HepG2 (cell line): ENCODE data around the gene EDN2. TPM values are rescaled to one million over a fixed set of nuclear protein-coding genes. Genes with fewer than 3 reads are reported as not detected.

Experiments used
- AFF4 ChIP-seq: sonication (generic); formaldehyde crosslinking; IDR thresholded peaks from 2 replicates; pipeline ENCODE4 v1.4.0; 2020; ENCODE audit warnings: missing genetic modification reagents
- DPF2 ChIP-seq: sonication (generic); formaldehyde crosslinking; IDR thresholded peaks from 2 replicates; pipeline ENCODE4 v1.4.0; 2020; ENCODE audit warnings: mild to moderate bottlenecking, low read depth, missing genetic modification reagents, borderline replicate concordance
- HCFC1 ChIP-seq: fragments of 150-350 bp; IDR thresholded peaks from 2 replicates; pipeline ENCODE4 v1.6.1; 2014; ENCODE audit warnings: low read depth, low read length
- HDAC6 ChIP-seq: fragments of 200-600 bp; sonication (generic); IDR thresholded peaks from 2 replicates; pipeline ENCODE4 v1.7.0; 2017; ENCODE audit warnings: mild to moderate bottlenecking, antibody characterized with exemption, low read length, low read depth
- HMG20B ChIP-seq: conservative IDR thresholded peaks from 2 replicates; pipeline ENCODE4 v1.6.1; 2016; ENCODE audit warnings: missing genetic modification reagents, missing compliant biosample characterization
- IKZF1 ChIP-seq: fragments of 450-650 bp; IDR thresholded peaks from 2 replicates; pipeline ENCODE4 v1.7.1; 2016
- IRF1 ChIP-seq: sonication (generic); formaldehyde crosslinking; IDR thresholded peaks from 2 replicates; pipeline ENCODE4 v1.4.0; 2020; ENCODE audit warnings: low read depth, mild to moderate bottlenecking, missing genetic modification reagents
- KDM4B ChIP-seq: sonication (generic); formaldehyde crosslinking; IDR thresholded peaks from 2 replicates; pipeline ENCODE4 v1.4.0; 2020; ENCODE audit warnings: missing genetic modification reagents
- KMT2A ChIP-seq: sonication (generic); formaldehyde crosslinking; IDR thresholded peaks from 2 replicates; pipeline ENCODE4 v1.4.0; 2020; ENCODE audit warnings: missing genetic modification reagents
- MED1 ChIP-seq: sonication (generic); formaldehyde crosslinking; IDR thresholded peaks from 2 replicates; pipeline ENCODE4 v1.4.0; 2020; ENCODE audit warnings: missing genetic modification reagents
- MEIS2 ChIP-seq: sonication (generic); formaldehyde crosslinking; IDR thresholded peaks from 2 replicates; pipeline ENCODE4 v1.9.0; 2021; ENCODE audit warnings: mild to moderate bottlenecking, missing genetic modification reagents
- MTA3 ChIP-seq: sonication (generic); formaldehyde crosslinking; IDR thresholded peaks from 2 replicates; pipeline ENCODE4 v1.4.0; 2020; ENCODE audit warnings: missing genetic modification reagents
- NCOA2 ChIP-seq: sonication (generic); formaldehyde crosslinking; IDR thresholded peaks from 2 replicates; pipeline ENCODE4 v1.8.0; 2022; ENCODE audit warnings: inconsistent platforms
- NKX3-1 ChIP-seq: sonication (generic); formaldehyde crosslinking; IDR thresholded peaks from 2 replicates; pipeline ENCODE4 v1.5.0; 2020; ENCODE audit warnings: missing genetic modification reagents
- PAX8 ChIP-seq: sonication (generic); formaldehyde crosslinking; IDR thresholded peaks from 2 replicates; pipeline ENCODE4 v1.8.0; 2022; ENCODE audit warnings: mild to moderate bottlenecking, missing genetic modification reagents, borderline replicate concordance
- POLR2AphosphoS5 ChIP-seq: IDR thresholded peaks from 2 replicates; pipeline ENCODE4 v1.6.1; 2012; ENCODE audit warnings: low read depth, low read length
- RXRA ChIP-seq: sonication (generic); formaldehyde crosslinking; IDR thresholded peaks from 2 replicates; pipeline ENCODE4 v1.5.1; 2020; ENCODE audit warnings: missing genetic modification reagents
- SMARCC2 ChIP-seq: fragments of 450-650 bp; IDR thresholded peaks from 2 replicates; pipeline ENCODE4 v1.6.1; 2017; ENCODE audit warnings: antibody characterized with exemption, mild to moderate bottlenecking
- TCF12 ChIP-seq, 2 experiments: fragments of 450-650 bp in 1 of 2; sonication (generic) in 1 of 2; formaldehyde crosslinking in 1 of 2; IDR thresholded peaks; 2 replicates each; pipeline versions ENCODE4 v1.6.1 to v1.8.0; 2017 to 2022; ENCODE audit warnings: antibody characterized with exemption in 1 of 2, mild to moderate bottlenecking in 1 of 2, missing genetic modification reagents in 1 of 2, moderate library complexity in 1 of 2
- ZEB1 ChIP-seq: IDR thresholded peaks from 2 replicates; pipeline ENCODE4 v1.6.1; 2012; ENCODE audit warnings: mild to moderate bottlenecking, low read depth, inconsistent platforms; ENCODE audit not compliant: insufficient replicate concordance
- ZNF878 ChIP-seq: sonication (generic); formaldehyde crosslinking; IDR thresholded peaks from 2 replicates; pipeline ENCODE4 v1.8.1; 2023; ENCODE audit warnings: mild to moderate bottlenecking, missing genetic modification reagents, moderate library complexity
- polyA plus RNA-seq, 8 experiments: library from polyadenylated mRNA; depleted of rRNA in 3 of 8; stranded (reverse) in 7 of 8; unstranded in 1 of 8; fragments of >200 nt; fragmentation: Illumina TruSeq in 4 of 8; extraction: Trizol in 4 of 8; gene quantifications; 2 replicates each; pipeline versions ENCODE4 v1.2.1 to v1.2.3, GENCODE V29; 2011 to 2016; ENCODE audit warnings: low read depth in 4 of 8, missing spikeins in 1 of 8, mixed read lengths in 1 of 8; ENCODE audit not compliant: insufficient read depth in 1 of 8
- total RNA-seq, 5 experiments: library from RNA; depleted of rRNA; stranded (reverse); fragments of >200 nt; fragmentation: Illumina TruSeq; extraction: Trizol; gene quantifications; 2 replicates each; pipeline ENCODE4 v1.2.3, GENCODE V29; 2016; ENCODE audit warnings: low read depth in 1 of 5
- TF ChIP-seq, protein P1 (sequence below): IDR thresholded peaks from 2 replicates; pipeline ENCODE4 v1.6.1; 2016; ENCODE audit warnings: missing compliant biosample characterization, missing genetic modification reagents, borderline replicate concordance
- TF ChIP-seq, protein P2 (sequence below): sonication (generic); formaldehyde crosslinking; IDR thresholded peaks from 2 replicates; pipeline ENCODE4 v1.4.0; 2020; ENCODE audit warnings: missing genetic modification reagents

Gene EDN2
- total and polyA plus RNA-seq, 2 of the 13 experiments (the other 11 are each of a cell fraction or from before 2014, with no cell fraction given): not detected

GRCh38 chr1:41476807-41477361 is 7.6 kb downstream of the EDN2 start (continued):
- TF ChIP-seq POLR2AphosphoS5 (no peak), ZNF878 (CRISPR knock-in tag) (no peak), NKX3-1 (CRISPR knock-in tag) (no peak), PAX8 (CRISPR knock-in tag) (no peak), ZEB1 (peak; percentile 75), IRF1 (CRISPR knock-in tag) (no peak), HCFC1 (no peak), IKZF1 (no peak), HMG20B (CRISPR knock-in tag) (no peak), MED1 (no peak), NCOA2 (CRISPR knock-in tag) (0 out of 2 replicates have a peak, but pooled peaks have one; percentile 20), DPF2 (CRISPR knock-in tag) (no peak), MEIS2 (CRISPR knock-in tag) (no peak), MTA3 (no peak), TCF12 (IDR thresholded peaks at IDR 0.05) (no peak), TCF12 (CRISPR knock-in tag; IDR thresholded peaks at IDR 0.05) (no peak), HDAC6 (no peak), AFF4 (CRISPR knock-in tag) (no peak), SMARCC2 (no peak), RXRA (CRISPR knock-in tag) (peak; percentile 53; the same call in 1 of the 2 replicates), KDM4B (no peak), KMT2A (no peak)
- TF ChIP-seq, protein P1, sequence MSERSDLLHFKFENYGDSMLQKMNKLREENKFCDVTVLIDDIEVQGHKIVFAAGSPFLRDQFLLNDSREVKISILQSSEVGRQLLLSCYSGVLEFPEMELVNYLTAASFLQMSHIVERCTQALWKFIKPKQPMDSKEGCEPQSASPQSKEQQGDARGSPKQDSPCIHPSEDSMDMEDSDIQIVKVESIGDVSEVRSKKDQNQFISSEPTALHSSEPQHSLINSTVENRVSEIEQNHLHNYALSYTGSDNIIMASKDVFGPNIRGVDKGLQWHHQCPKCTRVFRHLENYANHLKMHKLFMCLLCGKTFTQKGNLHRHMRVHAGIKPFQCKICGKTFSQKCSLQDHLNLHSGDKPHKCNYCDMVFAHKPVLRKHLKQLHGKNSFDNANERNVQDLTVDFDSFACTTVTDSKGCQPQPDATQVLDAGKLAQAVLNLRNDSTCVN (CRISPR knock-in tag): no peak
- TF ChIP-seq, protein P2, sequence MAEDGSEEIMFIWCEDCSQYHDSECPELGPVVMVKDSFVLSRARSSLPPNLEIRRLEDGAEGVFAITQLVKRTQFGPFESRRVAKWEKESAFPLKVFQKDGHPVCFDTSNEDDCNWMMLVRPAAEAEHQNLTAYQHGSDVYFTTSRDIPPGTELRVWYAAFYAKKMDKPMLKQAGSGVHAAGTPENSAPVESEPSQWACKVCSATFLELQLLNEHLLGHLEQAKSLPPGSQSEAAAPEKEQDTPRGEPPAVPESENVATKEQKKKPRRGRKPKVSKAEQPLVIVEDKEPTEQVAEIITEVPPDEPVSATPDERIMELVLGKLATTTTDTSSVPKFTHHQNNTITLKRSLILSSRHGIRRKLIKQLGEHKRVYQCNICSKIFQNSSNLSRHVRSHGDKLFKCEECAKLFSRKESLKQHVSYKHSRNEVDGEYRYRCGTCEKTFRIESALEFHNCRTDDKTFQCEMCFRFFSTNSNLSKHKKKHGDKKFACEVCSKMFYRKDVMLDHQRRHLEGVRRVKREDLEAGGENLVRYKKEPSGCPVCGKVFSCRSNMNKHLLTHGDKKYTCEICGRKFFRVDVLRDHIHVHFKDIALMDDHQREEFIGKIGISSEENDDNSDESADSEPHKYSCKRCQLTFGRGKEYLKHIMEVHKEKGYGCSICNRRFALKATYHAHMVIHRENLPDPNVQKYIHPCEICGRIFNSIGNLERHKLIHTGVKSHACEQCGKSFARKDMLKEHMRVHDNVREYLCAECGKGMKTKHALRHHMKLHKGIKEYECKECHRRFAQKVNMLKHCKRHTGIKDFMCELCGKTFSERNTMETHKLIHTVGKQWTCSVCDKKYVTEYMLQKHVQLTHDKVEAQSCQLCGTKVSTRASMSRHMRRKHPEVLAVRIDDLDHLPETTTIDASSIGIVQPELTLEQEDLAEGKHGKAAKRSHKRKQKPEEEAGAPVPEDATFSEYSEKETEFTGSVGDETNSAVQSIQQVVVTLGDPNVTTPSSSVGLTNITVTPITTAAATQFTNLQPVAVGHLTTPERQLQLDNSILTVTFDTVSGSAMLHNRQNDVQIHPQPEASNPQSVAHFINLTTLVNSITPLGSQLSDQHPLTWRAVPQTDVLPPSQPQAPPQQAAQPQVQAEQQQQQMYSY: peak; percentile 74; the same call in 1 of the 2 replicates
